DOHH2 (cell line): Measurements from ENCODE around the gene KCNK6.

Experiments used
- H3F3A ChIP-seq: fragments of 200-600 bp; sonication (generic), shearing (Covaris generic); 2 replicates; pipeline ENCODE4 v1.6.0; 2016; ENCODE audit warnings: antibody characterized with exemption, mild to moderate bottlenecking; ENCODE audit not compliant: control insufficient read depth, insufficient read depth
- H3K27ac ChIP-seq: fragments of 200-600 bp; sonication (generic); 2 replicates; pipeline ENCODE4 v1.5.1; 2014; ENCODE audit warnings: low read depth, mild to moderate bottlenecking, low read length, moderate library complexity
- H3K27me3 ChIP-seq: fragments of 200-600 bp; sonication (generic); 2 replicates; pipeline ENCODE4 v1.6.1; 2014; ENCODE audit warnings: mild to moderate bottlenecking, low read length, mixed read lengths; ENCODE audit not compliant: control insufficient read depth
- H3K36me3 ChIP-seq: fragments of 200-600 bp; sonication (generic); 2 replicates; pipeline ENCODE4 v1.6.1; 2014; ENCODE audit warnings: mild to moderate bottlenecking, low read length, moderate library complexity, mixed read lengths; ENCODE audit not compliant: control insufficient read depth
- H3K4me1 ChIP-seq: fragments of 200-600 bp; sonication (generic); 2 replicates; pipeline ENCODE4 v1.6.1; 2014; ENCODE audit warnings: mild to moderate bottlenecking, low read length, mixed read lengths; ENCODE audit not compliant: control insufficient read depth
- H3K4me2 ChIP-seq: fragments of 200-600 bp; sonication (generic); 2 replicates; pipeline ENCODE4 v1.6.0; 2014; ENCODE audit warnings: mild to moderate bottlenecking, low read length, moderate library complexity
- H3K4me3 ChIP-seq: fragments of 200-600 bp; sonication (generic); 2 replicates; pipeline ENCODE4 v1.5.1; 2014; ENCODE audit warnings: mild to moderate bottlenecking, low read length, mixed read lengths
- H3K79me2 ChIP-seq: fragments of 200-600 bp; sonication (generic); 2 replicates; pipeline ENCODE4 v1.6.1; 2014; ENCODE audit warnings: mild to moderate bottlenecking, low read length, mixed read lengths; ENCODE audit not compliant: control insufficient read depth
- H3K9me2 ChIP-seq: fragments of 200-600 bp; sonication (generic); replicated peaks from 2 replicates; pipeline ENCODE4 v1.6.1; 2014; ENCODE audit warnings: mild to moderate bottlenecking, low read length, mixed read lengths; ENCODE audit not compliant: control insufficient read depth
- H3K9me3 ChIP-seq: fragments of 200-600 bp; sonication (generic); 2 replicates; pipeline ENCODE4 v1.6.1; 2014; ENCODE audit warnings: antibody characterized with exemption, low read length, mixed read lengths; ENCODE audit not compliant: control insufficient read depth, insufficient read depth
- H4K20me1 ChIP-seq: fragments of 200-600 bp; sonication (generic); 2 replicates; pipeline ENCODE4 v1.6.0; 2014; ENCODE audit warnings: low read depth, mild to moderate bottlenecking, antibody characterized with exemption, low read length, moderate library complexity; ENCODE audit not compliant: control insufficient read depth, insufficient read depth
- EZH2phosphoT487 ChIP-seq: fragments of 200-600 bp; sonication (generic); IDR thresholded peaks from 2 replicates; pipeline ENCODE4 v1.6.1; 2017; ENCODE audit warnings: borderline replicate concordance, mild to moderate bottlenecking, antibody characterized with exemption, low read length, moderate library complexity, mixed read lengths
- TF ChIP-seq, protein P1 (sequence below): fragments of 200-600 bp; sonication (generic); IDR thresholded peaks from one replicate; pipeline ENCODE4 v1.5.1; 2014; ENCODE audit warnings: antibody characterized with exemption, mild to moderate bottlenecking, low read depth, low read length; ENCODE audit not compliant: poor library complexity, severe bottlenecking

KCNK6 gene

DNA sequence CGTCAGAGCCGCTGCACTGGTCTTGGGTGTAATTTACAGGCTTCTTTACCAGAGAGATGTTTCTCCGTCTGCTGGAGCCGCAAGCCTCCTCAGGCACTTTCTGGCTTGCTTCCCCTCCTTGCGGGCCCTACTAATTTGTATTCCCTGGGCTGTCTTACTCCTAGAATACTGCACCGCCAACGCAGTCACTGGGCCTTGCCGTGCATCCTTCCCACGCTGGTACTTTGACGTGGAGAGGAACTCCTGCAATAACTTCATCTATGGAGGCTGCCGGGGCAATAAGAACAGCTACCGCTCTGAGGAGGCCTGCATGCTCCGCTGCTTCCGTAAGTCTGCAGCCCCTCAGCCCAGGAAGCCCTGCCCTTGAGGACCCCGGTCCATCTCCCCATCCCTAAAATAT lies 29.7 kb upstream of the KCNK6 start:
- no peaks in the 10 kb centered on the region for H3K27me3 ChIP-seq
- H3K36me3 ChIP-seq = no peaks in the 10 kb centered on the region
- H3F3A ChIP-seq = no peaks in the 10 kb centered on the region
- no peak overlapping the region for H3K27ac ChIP-seq
- no peaks in the 10 kb centered on the region for H3K9me3 ChIP-seq
- peaks cover 2% of the 10 kb centered on the region for H3K4me1 ChIP-seq
- no peaks in the 10 kb centered on the region for H3K9me2 ChIP-seq
- no peak overlapping the region for H3K4me2 ChIP-seq
- TF ChIP-seq, protein P1, sequence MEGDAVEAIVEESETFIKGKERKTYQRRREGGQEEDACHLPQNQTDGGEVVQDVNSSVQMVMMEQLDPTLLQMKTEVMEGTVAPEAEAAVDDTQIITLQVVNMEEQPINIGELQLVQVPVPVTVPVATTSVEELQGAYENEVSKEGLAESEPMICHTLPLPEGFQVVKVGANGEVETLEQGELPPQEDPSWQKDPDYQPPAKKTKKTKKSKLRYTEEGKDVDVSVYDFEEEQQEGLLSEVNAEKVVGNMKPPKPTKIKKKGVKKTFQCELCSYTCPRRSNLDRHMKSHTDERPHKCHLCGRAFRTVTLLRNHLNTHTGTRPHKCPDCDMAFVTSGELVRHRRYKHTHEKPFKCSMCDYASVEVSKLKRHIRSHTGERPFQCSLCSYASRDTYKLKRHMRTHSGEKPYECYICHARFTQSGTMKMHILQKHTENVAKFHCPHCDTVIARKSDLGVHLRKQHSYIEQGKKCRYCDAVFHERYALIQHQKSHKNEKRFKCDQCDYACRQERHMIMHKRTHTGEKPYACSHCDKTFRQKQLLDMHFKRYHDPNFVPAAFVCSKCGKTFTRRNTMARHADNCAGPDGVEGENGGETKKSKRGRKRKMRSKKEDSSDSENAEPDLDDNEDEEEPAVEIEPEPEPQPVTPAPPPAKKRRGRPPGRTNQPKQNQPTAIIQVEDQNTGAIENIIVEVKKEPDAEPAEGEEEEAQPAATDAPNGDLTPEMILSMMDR = no peak
- TF ChIP-seq EZH2phosphoT487 = no peak
- H4K20me1 ChIP-seq = no peaks in the 10 kb centered on the region
- no peak overlapping the region for H3K4me3 ChIP-seq
- no peaks in the 10 kb centered on the region for H3K79me2 ChIP-seq

DNA sequence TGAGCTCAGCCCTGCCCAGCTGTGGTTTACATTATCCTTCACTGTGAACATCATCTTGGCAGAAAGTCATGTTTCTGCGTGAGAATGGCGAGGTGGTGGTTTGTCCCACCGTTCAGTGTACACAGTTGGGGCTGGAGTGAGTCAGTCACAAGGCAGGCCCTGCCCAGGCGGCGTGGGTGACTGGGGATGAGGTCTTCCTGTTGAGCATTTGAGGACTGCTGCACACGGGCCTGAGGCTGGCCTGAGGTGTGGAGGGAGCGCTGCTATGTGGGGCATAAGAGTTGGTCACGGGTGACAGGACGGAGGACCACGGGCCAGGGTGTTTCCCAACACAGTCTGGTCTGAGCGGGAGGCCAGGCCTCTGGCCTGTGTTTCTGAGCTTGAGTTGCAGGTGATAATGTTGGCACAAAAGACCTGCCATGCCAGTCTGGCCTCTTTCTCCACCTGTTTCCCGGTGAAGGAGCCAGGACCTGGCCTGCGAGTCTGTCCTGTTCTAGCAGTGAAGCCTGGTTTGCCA lies 29.0 kb upstream of the KCNK6 start:
- Histone ChIP-seq H3K9me2 (no peaks in the 10 kb centered on the region), H3K4me3 (no peak overlapping the region), H3K27me3 (no peaks in the 10 kb centered on the region), H3K9me3 (no peaks in the 10 kb centered on the region), H3K27ac (no peak overlapping the region), H3K4me1 (no peaks in the 10 kb centered on the region), H4K20me1 (no peaks in the 10 kb centered on the region), H3K79me2 (no peaks in the 10 kb centered on the region), H3F3A (no peaks in the 10 kb centered on the region), H3K36me3 (no peaks in the 10 kb centered on the region), H3K4me2 (no peak overlapping the region)
- TF ChIP-seq, protein P1 = no peak
- TF ChIP-seq EZH2phosphoT487 = no peak

- Histone ChIP-seq H3K79me2 (no peaks in the 10 kb centered on the region), H3K4me1 (no peaks in the 10 kb centered on the region), H3K36me3 (no peaks in the 10 kb centered on the region), H3K9me2 (no peaks in the 10 kb centered on the region), H3K27ac (no peak overlapping the region), H3K27me3 (no peaks in the 10 kb centered on the region), H3K4me2 (no peak overlapping the region), H3K9me3 (no peaks in the 10 kb centered on the region), H3F3A (no peaks in the 10 kb centered on the region), H4K20me1 (no peaks in the 10 kb centered on the region), H3K4me3 (no peak overlapping the region)
- TF ChIP-seq EZH2phosphoT487 = no peak
- TF ChIP-seq, protein P1 = no peak
Measured at GRCh38 chr19:38291855-38292254, 27.8 kb upstream of the KCNK6 start.

DNA sequence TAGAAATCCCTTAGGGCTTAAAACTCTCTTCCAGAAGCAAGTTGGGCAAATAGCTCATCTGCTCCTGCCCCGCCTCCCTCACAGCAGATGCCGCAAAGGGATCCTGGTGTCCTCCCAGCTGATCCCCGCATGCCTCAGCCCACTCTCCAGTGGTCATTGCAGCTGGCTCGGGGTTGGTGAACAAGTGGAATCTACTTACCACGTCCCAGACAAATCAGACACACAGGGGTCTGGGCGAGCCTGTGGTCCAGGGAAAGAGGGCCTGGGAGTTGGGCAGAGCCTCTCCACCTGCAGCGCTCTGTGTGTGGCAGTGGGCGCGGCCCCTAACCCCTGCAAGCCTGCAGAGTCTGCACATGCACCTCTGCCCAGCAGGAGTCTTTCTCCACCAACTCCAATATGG lies 26.4 kb upstream of the KCNK6 start:
- H3K4me3 ChIP-seq = no peak overlapping the region
- H3K79me2 ChIP-seq = no peaks in the 10 kb centered on the region
- H3K9me3 ChIP-seq = no peaks in the 10 kb centered on the region
- TF ChIP-seq, protein P1 = no peak
- TF ChIP-seq EZH2phosphoT487 = no peak
- H4K20me1 ChIP-seq = no peaks in the 10 kb centered on the region
- no peak overlapping the region for H3K27ac ChIP-seq
- no peaks in the 10 kb centered on the region for H3K9me2 ChIP-seq
- H3F3A ChIP-seq = no peaks in the 10 kb centered on the region
- no peaks in the 10 kb centered on the region for H3K27me3 ChIP-seq
- H3K4me1 ChIP-seq = no peaks in the 10 kb centered on the region
- no peaks in the 10 kb centered on the region for H3K36me3 ChIP-seq
- H3K4me2 ChIP-seq = no peak overlapping the region
